Activated CD4-positive, alpha-beta memory T cell treated with anti-CD3 and anti-CD28 coated beads for 36 hours (primary cell): ENCODE measurements around the gene UBR3. TPM values are rescaled to one million over a fixed set of nuclear protein-coding genes. Genes with fewer than 3 reads are reported as not detected.

Experiments
- CTCF ChIA-PET: fragments of 350-600 bp; sonication (Branson Sonifier 250); formaldehyde crosslinking; loops from one replicate; lab custom pipeline; 2021; ENCODE audit warnings: antibody characterized with exemption, inconsistent platforms; lab: Charles Lee
- POLR2A ChIA-PET: fragments of 350-600 bp; sonication (Branson Sonifier 250); formaldehyde crosslinking; loops from one replicate; lab custom pipeline; 2021; ENCODE audit warnings: antibody characterized with exemption; lab: Charles Lee
- DNase-seq: peaks from one replicate; pipeline ENCODE4 v3.0.0-alpha.2; 2020
- H3K27ac Mint-ChIP-seq: one replicate; pipeline ENCODE4 v1.8.0; 2021; ENCODE audit warnings: mixed read lengths
- H3K27me3 Mint-ChIP-seq: one replicate; pipeline ENCODE4 v1.8.0; 2021; ENCODE audit warnings: mixed read lengths
- H3K36me3 Mint-ChIP-seq: one replicate; pipeline ENCODE4 v1.8.0; 2021; ENCODE audit warnings: mixed read lengths
- H3K4me1 Mint-ChIP-seq: one replicate; pipeline ENCODE4 v1.8.0; 2021; ENCODE audit warnings: low read depth, mixed read lengths
- H3K4me3 Mint-ChIP-seq: one replicate; pipeline ENCODE4 v1.8.0; 2021; ENCODE audit warnings: mild to moderate bottlenecking, mixed read lengths
- H3K9me3 Mint-ChIP-seq: one replicate; pipeline ENCODE4 v1.8.0; 2021; ENCODE audit warnings: mixed read lengths
- intact Hi-C: fragments of 100-400 bp; cut with micrococcal nuclease; formaldehyde crosslinking; loops from one replicate; pipeline ENCODE4 v1.15.1; 2023
- total RNA-seq, 2 experiments: library from RNA; stranded (reverse); gene quantifications; one replicate each; pipeline ENCODE4 v1.2.3, GENCODE V29; 2021

The UBR3 gene
- total RNA-seq, 2 experiments from 2014 or later, result 16.2 to 18.1 TPM

- H3K27me3 Mint-ChIP-seq, result no peaks in the 10 kb centered on the region
- ChIA-PET CTCF (no interaction called here), POLR2A (no interaction called here)
- H3K4me3 Mint-ChIP-seq, result no peak overlapping the region
- H3K4me1 Mint-ChIP-seq, result peaks cover 3% of the 10 kb centered on the region
- H3K27ac Mint-ChIP-seq, result no peak overlapping the region
- no peak for DNase-seq
- peaks cover 24% of the 10 kb centered on the region for H3K36me3 Mint-ChIP-seq
- intact Hi-C loops, result no loop called here
- no peaks in the 10 kb centered on the region for H3K9me3 Mint-ChIP-seq
Measured at GRCh38 chr2:169983506-169983905, 156.3 kb downstream of the UBR3 start.

GRCh38 chr2:169984145-169984544 lies 156.9 kb downstream of the UBR3 start:
- intact Hi-C loops, result no loop called here
- peaks cover 22% of the 10 kb centered on the region for H3K36me3 Mint-ChIP-seq
- peaks cover 3% of the 10 kb centered on the region for H3K4me1 Mint-ChIP-seq
- DNase-seq, result no peak
- no peaks in the 10 kb centered on the region for H3K9me3 Mint-ChIP-seq
- ChIA-PET CTCF (no interaction called here), POLR2A (no interaction called here)
- H3K27me3 Mint-ChIP-seq, result no peaks in the 10 kb centered on the region
- no peak overlapping the region for H3K4me3 Mint-ChIP-seq
- no peak overlapping the region for H3K27ac Mint-ChIP-seq

GRCh38 chr2:169994752-169995151 lies 167.5 kb downstream of the UBR3 start:
- Mint-ChIP-seq H3K4me1 (no peaks in the 10 kb centered on the region), H3K27ac (no peak overlapping the region), H3K27me3 (no peaks in the 10 kb centered on the region), H3K4me3 (no peak overlapping the region), H3K36me3 (peaks cover 21% of the 10 kb centered on the region), H3K9me3 (no peaks in the 10 kb centered on the region)
- DNase-seq, result no peak
- ChIA-PET CTCF (no interaction called here), POLR2A (no interaction called here)
- intact Hi-C loops, result no loop called here

GRCh38 chr2:169997140-169997887 lies 170.1 kb downstream of the UBR3 start:
- ChIA-PET CTCF (no interaction called here), POLR2A (no interaction called here)
- H3K36me3 Mint-ChIP-seq, result peaks cover 26% of the 10 kb centered on the region
- no peak overlapping the region for H3K4me3 Mint-ChIP-seq
- intact Hi-C loops, result no loop called here
- no peaks in the 10 kb centered on the region for H3K27me3 Mint-ChIP-seq
- no peak overlapping the region for H3K27ac Mint-ChIP-seq
- H3K4me1 Mint-ChIP-seq, result peaks cover 11% of the 10 kb centered on the region
- DNase-seq, result no peak
- no peaks in the 10 kb centered on the region for H3K9me3 Mint-ChIP-seq

GRCh38 chr2:169999054-169999453 lies 171.8 kb downstream of the UBR3 start:
- Mint-ChIP-seq H3K4me1 (peaks cover 11% of the 10 kb centered on the region), H3K36me3 (peaks cover 36% of the 10 kb centered on the region), H3K4me3 (no peak overlapping the region), H3K27me3 (no peaks in the 10 kb centered on the region), H3K9me3 (no peaks in the 10 kb centered on the region), H3K27ac (no peak overlapping the region)
- DNase-seq, result no peak
- intact Hi-C loops, result no loop called here
- CTCF ChIA-PET, result no interaction called here
- POLR2A ChIA-PET, result no interaction called here

GRCh38 chr2:170002096-170002495 lies 174.8 kb downstream of the UBR3 start:
- Mint-ChIP-seq H3K4me1 (peaks cover 11% of the 10 kb centered on the region), H3K36me3 (peaks cover 40% of the 10 kb centered on the region), H3K27me3 (no peaks in the 10 kb centered on the region), H3K4me3 (no peak overlapping the region), H3K9me3 (no peaks in the 10 kb centered on the region), H3K27ac (no peak overlapping the region)
- ChIA-PET CTCF (no interaction called here), POLR2A (no interaction called here)
- no peak for DNase-seq
- intact Hi-C loops, result no loop called here

- POLR2A ChIA-PET, result no interaction called here
- H3K4me3 Mint-ChIP-seq, result no peak overlapping the region
- H3K4me1 Mint-ChIP-seq, result peaks cover 5% of the 10 kb centered on the region
- CTCF ChIA-PET, result no interaction called here
- intact Hi-C loops, result no loop called here
- peaks cover 29% of the 10 kb centered on the region for H3K36me3 Mint-ChIP-seq
- H3K27ac Mint-ChIP-seq, result no peak overlapping the region
- H3K27me3 Mint-ChIP-seq, result no peaks in the 10 kb centered on the region
- DNase-seq, result no peak
- no peaks in the 10 kb centered on the region for H3K9me3 Mint-ChIP-seq
Measured at GRCh38 chr2:170005702-170006101, 178.4 kb downstream of the UBR3 start.

- no peak overlapping the region for H3K4me3 Mint-ChIP-seq
- intact Hi-C loops, result no loop called here
- no peaks in the 10 kb centered on the region for H3K9me3 Mint-ChIP-seq
- CTCF ChIA-PET, result no interaction called here
- peaks cover 26% of the 10 kb centered on the region for H3K36me3 Mint-ChIP-seq
- POLR2A ChIA-PET, result no interaction called here
- H3K27ac Mint-ChIP-seq, result no peak overlapping the region
- H3K27me3 Mint-ChIP-seq, result no peaks in the 10 kb centered on the region
- DNase-seq, result no peak
- peaks cover 4% of the 10 kb centered on the region for H3K4me1 Mint-ChIP-seq
Measured at GRCh38 chr2:170006587-170007325, 179.5 kb downstream of the UBR3 start.

- Mint-ChIP-seq H3K9me3 (no peaks in the 10 kb centered on the region), H3K4me3 (no peak overlapping the region)
- POLR2A ChIA-PET, result no interaction called here
Measured at GRCh38 chr2:170009209-170009608, 182.0 kb downstream of the UBR3 start.

GRCh38 chr2:170012773-170013172 lies 185.5 kb downstream of the UBR3 start:
- no peaks in the 10 kb centered on the region for H3K4me1 Mint-ChIP-seq
- no peaks in the 10 kb centered on the region for H3K27me3 Mint-ChIP-seq
- no peak overlapping the region for H3K27ac Mint-ChIP-seq
- ChIA-PET CTCF (no interaction called here), POLR2A (no interaction called here)
- no peak overlapping the region for H3K4me3 Mint-ChIP-seq
- intact Hi-C loops, result no loop called here
- H3K9me3 Mint-ChIP-seq, result no peaks in the 10 kb centered on the region
- peaks cover 9% of the 10 kb centered on the region for H3K36me3 Mint-ChIP-seq
- no peak for DNase-seq

More at GRCh38 chr2:170009209-170009608, 182.0 kb downstream of the UBR3 start:
- intact Hi-C loops, result no loop called here
- H3K36me3 Mint-ChIP-seq, result peaks cover 17% of the 10 kb centered on the region
- CTCF ChIA-PET, result no interaction called here
- no peaks in the 10 kb centered on the region for H3K4me1 Mint-ChIP-seq
- H3K27me3 Mint-ChIP-seq, result no peaks in the 10 kb centered on the region
- no peak for DNase-seq
- no peak overlapping the region for H3K27ac Mint-ChIP-seq

- no peaks in the 10 kb centered on the region for H3K9me3 Mint-ChIP-seq
- CTCF ChIA-PET, result no interaction called here
- H3K36me3 Mint-ChIP-seq, result peaks cover 9% of the 10 kb centered on the region
- POLR2A ChIA-PET, result no interaction called here
- no peak overlapping the region for H3K4me3 Mint-ChIP-seq
- no peaks in the 10 kb centered on the region for H3K4me1 Mint-ChIP-seq
- DNase-seq, result no peak
- no peak overlapping the region for H3K27ac Mint-ChIP-seq
- intact Hi-C loops, result no loop called here
- H3K27me3 Mint-ChIP-seq, result no peaks in the 10 kb centered on the region
Measured at GRCh38 chr2:170013802-170014551, 186.7 kb downstream of the UBR3 start.

GRCh38 chr2:170014769-170015168 lies 187.5 kb downstream of the UBR3 start:
- Mint-ChIP-seq H3K4me3 (no peak overlapping the region), H3K4me1 (no peaks in the 10 kb centered on the region), H3K9me3 (no peaks in the 10 kb centered on the region), H3K36me3 (peaks cover 10% of the 10 kb centered on the region), H3K27ac (no peak overlapping the region), H3K27me3 (no peaks in the 10 kb centered on the region)
- CTCF ChIA-PET, result no interaction called here
- intact Hi-C loops, result no loop called here
- DNase-seq, result no peak
- POLR2A ChIA-PET, result no interaction called here
